ENCODE results near the gene NPTX1. TPM values are rescaled to one million over a fixed set of nuclear protein-coding genes. Genes with fewer than 3 reads are reported as not detected.

The NPTX1 gene
- polyA plus RNA-seq, 2 of the 4 experiments (the other 2 are of a cell fraction), result 43.6 to 109 TPM

GRCh38 chr17:80461528-80462160 lies 14.8 kb downstream of the NPTX1 start:
- POLR2A ChIA-PET, result no interaction called here
- H3K4me2 ChIP-seq, result no peak overlapping the region
- WGBS (ENCODE audit: missing lambda C conversion rate), result 59% methylated on average over 20 of the region's 20 CpGs
- no peak for ATAC-seq
- H3K4me3 ChIP-seq, result no peak overlapping the region
- no peak for DNase-seq (ENCODE audit: low read depth in 1 of 2, low spot score in 1 of 2)
- CTCF ChIA-PET, result interaction anchor here (0.6 to 3.7 kb wide), 4 partner anchors 11 to 426 kb away, joined by 3 to 19 read pairs (median 6); no protein-coding TSS in a partner anchor
- no peak for TF ChIP-seq RARB (CRISPR knock-in tag; IDR thresholded peaks at IDR 0.05)
- no peak for TF ChIP-seq HMGXB4 (CRISPR knock-in tag; IDR thresholded peaks at IDR 0.05; ENCODE audit: borderline replicate concordance)
- TF ChIP-seq CHD2 (IDR thresholded peaks at IDR 0.05; ENCODE audit: low read length, partially characterized antibody), result no peak
- no peak for TF ChIP-seq EHF (CRISPR knock-in tag; IDR thresholded peaks at IDR 0.05)
- no peak for TF ChIP-seq FOSL2 (IDR thresholded peaks at IDR 0.05)
- no peak for TF ChIP-seq FOSL2 (CRISPR knock-in tag; IDR thresholded peaks at IDR 0.05)
- no peak for TF ChIP-seq KDM1A (IDR thresholded peaks at IDR 0.05; ENCODE audit: low read depth)
- no peak for TF ChIP-seq TFCP2L1 (CRISPR knock-in tag; IDR thresholded peaks at IDR 0.05)
- TF ChIP-seq PBX3 (IDR thresholded peaks at IDR 0.05), result no peak
- no peak for TF ChIP-seq SMC3 (IDR thresholded peaks at IDR 0.05)
- no peak for TF ChIP-seq RAD21 (conservative IDR thresholded peaks at IDR 0.05 in 1 of 2, IDR thresholded peaks at IDR 0.05 in 1 of 2)
- TF ChIP-seq HOXB13 (CRISPR knock-in tag; IDR thresholded peaks at IDR 0.05; ENCODE audit: low read depth), result no peak
- TF ChIP-seq SREBF2 (IDR thresholded peaks at IDR 0.05), result no peak
- TF ChIP-seq MYC (IDR thresholded peaks at IDR 0.05; ENCODE audit: borderline replicate concordance, low read length), result no peak
- TF ChIP-seq RCOR1 (IDR thresholded peaks at IDR 0.05; ENCODE audit: low read depth, low read length), result no peak
- TF ChIP-seq ZNF302 (CRISPR knock-in tag; IDR thresholded peaks at IDR 0.05), result no peak
- no peak for TF ChIP-seq HDAC2 (IDR thresholded peaks at IDR 0.05)
- no peak for TF ChIP-seq PHF8 (IDR thresholded peaks at IDR 0.05; ENCODE audit: borderline replicate concordance, low read depth)
- FAIRE-seq, result no peak
- no peaks in the 10 kb centered on the region for H3K9me3 ChIP-seq
- H3K4me1 ChIP-seq, result no peaks in the 10 kb centered on the region
- H3K27ac ChIP-seq, result no peak overlapping the region

GRCh38 chr17:80460429-80460834 lies 16.0 kb downstream of the NPTX1 start:
- no peak overlapping the region for H3K4me2 ChIP-seq
- ChIA-PET POLR2A (no interaction called here), CTCF (interaction anchor here (0.6 to 1.6 kb wide), 3 partner anchors 13 to 38 kb away, joined by 3 to 7 read pairs (median 5); no protein-coding TSS in a partner anchor)
- ATAC-seq, result no peak
- no peak overlapping the region for H3K27ac ChIP-seq
- H3K9me3 ChIP-seq, result no peaks in the 10 kb centered on the region
- 60% methylated on average over 8 of the region's 8 CpGs for WGBS (ENCODE audit: missing lambda C conversion rate)
- FAIRE-seq, result no peak
- TF ChIP-seq GATA3 (IDR thresholded peaks at IDR 0.05; ENCODE audit: borderline replicate concordance) (no peak), SMC3 (IDR thresholded peaks at IDR 0.05) (no peak), TFCP2L1 (CRISPR knock-in tag; IDR thresholded peaks at IDR 0.05) (no peak), ZC3H11A (IDR thresholded peaks at IDR 0.05) (no peak), ZSCAN20 (CRISPR knock-in tag; IDR thresholded peaks at IDR 0.05) (no peak), MYC (IDR thresholded peaks at IDR 0.05; ENCODE audit: borderline replicate concordance, low read length) (no peak), EHF (CRISPR knock-in tag; IDR thresholded peaks at IDR 0.05) (no peak), CHD4 (IDR thresholded peaks at IDR 0.05; ENCODE audit: borderline replicate concordance) (no peak), JUNB (IDR thresholded peaks at IDR 0.05) (no peak), JUN (IDR thresholded peaks at IDR 0.05) (no peak), HEYL (CRISPR knock-in tag; IDR thresholded peaks at IDR 0.05) (no peak), NPAS2 (CRISPR knock-in tag; IDR thresholded peaks at IDR 0.05; ENCODE audit: borderline replicate concordance) (no peak), HMGXB4 (CRISPR knock-in tag; IDR thresholded peaks at IDR 0.05; ENCODE audit: borderline replicate concordance) (no peak), USF2 (IDR thresholded peaks at IDR 0.05) (no peak), POLR2AphosphoS2 (conservative IDR thresholded peaks at IDR 0.05; ENCODE audit: low read length) (no peak), PHF8 (IDR thresholded peaks at IDR 0.05; ENCODE audit: borderline replicate concordance, low read depth) (no peak), RFX5 (IDR thresholded peaks at IDR 0.05) (no peak), EP300 (IDR thresholded peaks at IDR 0.05) (no peak), FOXS1 (CRISPR knock-in tag; IDR thresholded peaks at IDR 0.05) (no peak)
- H3K4me3 ChIP-seq, result no peak overlapping the region
- DNase-seq (ENCODE audit: low read depth in 1 of 2, low spot score in 1 of 2), result no peak
- H3K4me1 ChIP-seq, result peaks cover 5% of the 10 kb centered on the region; the same call in 2 of the 3 replicates
